ENCODE results near the gene TTC34.
"Not testable (repeated sequence)": the region's sequence is repeated elsewhere in the genome, so short reads cannot be mapped to it uniquely, and the experiment has no call there.

The TTC34 gene

DNA sequence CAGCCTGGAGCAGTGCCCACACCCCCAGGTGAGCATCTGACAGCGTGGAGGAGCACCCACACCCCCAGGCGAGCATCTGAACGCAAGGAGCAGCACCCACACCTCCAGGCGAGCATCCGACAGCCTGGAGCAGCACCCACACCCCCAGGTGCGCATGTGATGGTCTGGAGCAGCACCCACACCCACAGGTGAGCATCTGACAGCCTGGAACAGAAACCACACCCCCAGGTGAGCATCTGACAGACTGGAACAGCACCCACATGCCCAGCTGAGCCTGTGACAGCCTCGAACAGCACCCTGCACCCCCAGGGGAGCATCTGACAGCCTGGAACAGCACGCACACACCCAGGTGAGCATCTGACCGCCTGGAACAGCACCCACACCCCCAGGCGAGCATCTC, 46.9 kb downstream of the TTC34 start:
- not testable (repeated sequence) for DNase-seq

DNA sequence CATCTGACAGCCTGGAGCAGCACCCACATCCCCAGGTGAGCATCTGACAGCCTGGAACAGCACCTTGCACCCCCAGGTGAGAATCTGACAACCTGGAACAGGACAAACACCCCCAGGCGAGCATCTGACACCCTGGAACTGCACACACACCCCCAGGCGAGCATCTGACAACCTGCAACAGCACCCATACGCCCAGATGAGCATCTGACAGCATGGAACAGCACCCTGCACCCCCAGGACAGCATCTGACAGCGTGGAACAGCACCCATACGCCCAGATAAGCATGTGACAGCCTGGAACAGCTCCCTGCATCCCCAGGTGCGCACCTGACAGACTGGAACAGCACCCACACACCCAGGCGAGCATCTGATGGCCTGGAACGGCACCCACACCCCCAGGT, 49.0 kb downstream of the TTC34 start:
- not testable (repeated sequence) for DNase-seq

DNA sequence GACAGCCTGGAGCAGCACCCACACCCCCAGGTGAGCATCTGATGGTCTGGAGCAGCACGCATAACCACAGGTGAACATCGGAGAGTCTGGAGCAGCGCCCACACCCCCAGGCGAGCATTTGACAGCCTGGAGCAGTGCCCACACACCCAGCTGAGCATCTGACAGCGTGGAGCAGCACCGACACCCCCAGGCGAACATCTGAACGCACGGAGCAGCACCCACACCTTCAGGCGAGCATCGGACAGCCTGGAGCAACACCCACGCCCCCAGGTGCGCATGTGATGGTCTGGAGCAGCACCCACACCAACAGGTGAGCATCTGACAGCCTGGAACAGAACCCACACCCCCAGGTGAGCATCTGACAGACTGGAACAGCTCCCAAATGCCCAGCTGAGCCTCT, 49.6 kb downstream of the TTC34 start:
- DNase-seq = not testable (repeated sequence)

DNA sequence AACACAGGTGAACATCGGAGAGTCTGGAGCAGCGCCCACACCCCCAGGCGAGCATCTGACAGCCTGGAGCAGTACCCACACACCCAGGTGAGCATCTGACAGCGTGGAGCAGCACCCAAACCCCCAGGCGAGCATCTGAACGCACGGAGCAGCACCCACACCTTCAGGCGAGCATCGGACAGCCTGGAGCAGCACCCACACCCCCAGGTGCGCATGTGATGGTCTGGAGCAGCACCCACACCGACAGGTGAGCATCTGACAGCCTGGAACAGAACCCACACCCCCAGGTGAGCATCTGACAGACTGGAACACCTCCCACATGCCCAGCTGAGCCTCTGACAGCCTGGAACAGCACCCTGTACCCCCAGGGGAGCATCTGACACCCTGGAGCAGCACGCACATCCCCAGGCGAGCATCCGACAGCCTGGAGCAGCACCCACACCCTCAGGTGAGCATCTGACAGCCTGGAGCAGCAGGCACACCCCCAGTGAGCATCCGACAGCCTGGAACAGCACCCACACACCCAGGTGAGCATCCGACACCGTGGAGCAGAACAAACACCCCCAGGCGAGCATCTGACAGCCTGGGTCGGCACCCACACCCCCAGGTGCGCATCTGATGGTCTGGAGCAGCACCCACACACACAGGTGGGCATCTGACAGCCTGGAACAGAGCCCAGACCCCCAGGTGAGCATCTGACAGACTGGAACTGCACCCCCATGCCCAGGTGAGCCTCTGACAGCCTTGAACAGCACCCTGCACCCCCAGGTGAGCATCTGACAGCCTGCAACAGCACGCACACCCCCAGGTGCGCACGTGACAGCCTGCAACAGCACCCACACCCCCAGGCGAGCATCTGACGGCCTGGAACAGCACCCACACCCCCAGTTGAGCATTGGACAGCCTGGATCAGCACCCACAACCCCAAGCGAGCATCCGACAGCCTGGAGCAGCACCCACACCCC, 50.4 kb downstream of the TTC34 start:
- not testable (repeated sequence) for DNase-seq

DNA sequence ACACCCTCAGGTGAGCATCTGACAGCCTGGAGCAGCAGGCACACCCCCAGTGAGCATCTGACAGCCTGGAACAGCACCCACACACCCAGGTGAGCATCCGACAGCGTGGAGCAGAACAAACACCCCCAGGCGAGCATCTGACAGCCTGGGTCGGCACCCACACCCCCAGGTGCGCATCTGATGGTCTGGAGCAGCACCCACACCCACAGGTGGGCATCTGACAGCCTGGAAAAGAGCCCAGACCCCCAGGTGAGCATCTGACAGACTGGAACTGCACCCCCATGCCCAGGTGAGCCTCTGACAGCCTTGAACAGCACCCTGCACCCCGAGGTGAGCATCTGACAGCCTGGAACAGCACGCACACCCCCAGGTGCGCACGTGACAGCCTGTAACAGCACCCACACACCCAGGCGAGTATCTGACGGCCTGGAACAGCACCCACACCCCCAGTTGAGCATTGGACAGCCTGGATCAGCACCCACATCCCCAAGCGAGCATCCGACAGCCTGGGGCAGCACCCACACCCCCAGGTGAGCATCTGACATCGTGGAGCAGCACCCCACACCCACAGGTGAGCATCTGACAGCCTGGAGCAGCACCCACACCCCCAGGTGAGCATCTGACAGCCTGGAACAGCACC, 51.3 kb downstream of the TTC34 start:
- not testable (repeated sequence) for DNase-seq

DNA sequence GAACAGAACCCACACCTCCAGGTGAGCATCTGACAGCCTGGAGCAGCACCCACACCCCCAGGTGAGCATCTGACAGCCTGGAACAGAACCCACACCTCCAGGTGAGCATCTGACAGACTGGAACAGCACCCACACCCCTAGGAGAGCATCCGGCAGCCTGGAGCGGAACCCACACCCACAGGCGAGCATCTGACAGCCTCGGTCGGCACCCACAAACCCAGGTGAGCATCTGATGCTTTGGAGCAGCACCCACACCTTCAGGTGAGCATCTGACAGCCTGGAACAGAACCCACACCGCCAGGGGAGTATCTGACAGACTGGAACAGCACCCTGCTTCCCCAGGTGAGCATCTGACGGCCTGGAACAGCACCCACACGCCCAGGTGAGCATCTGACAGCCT, 52.9 kb downstream of the TTC34 start:
- not testable (repeated sequence) for DNase-seq

DNA sequence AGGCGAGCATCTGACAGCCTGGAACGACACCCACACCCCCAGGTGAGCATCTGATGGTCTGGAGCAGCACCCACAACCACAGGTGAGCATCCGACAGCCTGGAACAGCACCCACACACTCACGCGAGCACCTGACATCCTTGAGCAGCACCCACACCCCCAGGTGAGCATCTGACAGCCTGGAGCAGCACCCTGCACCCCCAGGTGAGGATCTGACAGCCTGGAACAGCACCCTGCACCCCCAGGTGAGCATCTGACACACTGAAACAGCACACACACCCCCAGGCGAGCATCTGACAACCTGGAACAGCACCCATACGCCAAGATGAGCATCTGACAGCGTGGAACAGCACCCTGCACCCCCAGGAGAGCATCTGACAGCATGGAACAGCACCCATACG, 106.7 kb downstream of the TTC34 start:
- not testable (repeated sequence) for DNase-seq

DNA sequence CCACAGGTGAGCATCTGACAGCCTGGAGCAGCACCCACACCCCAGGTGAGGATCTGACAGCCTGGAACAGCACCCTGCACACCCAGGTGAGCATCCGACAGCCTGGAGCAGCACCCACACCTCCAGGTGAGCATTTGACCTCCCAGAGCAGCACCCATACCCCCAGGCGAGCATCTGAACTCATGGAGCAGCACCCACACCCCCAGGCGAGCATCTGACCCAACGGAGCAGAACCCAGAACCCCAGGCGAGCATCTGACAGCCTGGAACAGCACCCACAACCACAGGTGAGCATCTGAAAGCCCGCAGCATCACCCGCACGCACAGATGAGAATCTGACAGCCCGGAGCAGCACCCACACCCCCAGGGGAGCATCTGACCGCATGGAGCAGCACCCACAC, 111.3 kb downstream of the TTC34 start:
- not testable (repeated sequence) for DNase-seq

DNA sequence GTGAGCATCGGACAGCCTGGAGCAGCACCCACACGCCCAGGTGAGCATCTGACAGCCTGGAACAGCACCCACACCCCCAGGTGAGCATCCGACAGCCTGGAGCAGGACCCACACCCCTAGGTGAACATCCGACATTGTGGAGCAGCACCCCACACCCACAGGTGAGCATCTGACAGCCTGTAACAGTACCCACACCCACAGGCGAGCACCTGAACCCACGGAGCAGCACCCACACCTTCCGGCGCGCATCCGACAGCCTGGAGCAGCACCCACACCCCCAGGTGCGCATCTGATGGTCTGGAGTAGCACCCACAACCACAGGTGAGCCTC, 113.2 kb downstream of the TTC34 start:
- DNase-seq = not testable (repeated sequence)

DNA sequence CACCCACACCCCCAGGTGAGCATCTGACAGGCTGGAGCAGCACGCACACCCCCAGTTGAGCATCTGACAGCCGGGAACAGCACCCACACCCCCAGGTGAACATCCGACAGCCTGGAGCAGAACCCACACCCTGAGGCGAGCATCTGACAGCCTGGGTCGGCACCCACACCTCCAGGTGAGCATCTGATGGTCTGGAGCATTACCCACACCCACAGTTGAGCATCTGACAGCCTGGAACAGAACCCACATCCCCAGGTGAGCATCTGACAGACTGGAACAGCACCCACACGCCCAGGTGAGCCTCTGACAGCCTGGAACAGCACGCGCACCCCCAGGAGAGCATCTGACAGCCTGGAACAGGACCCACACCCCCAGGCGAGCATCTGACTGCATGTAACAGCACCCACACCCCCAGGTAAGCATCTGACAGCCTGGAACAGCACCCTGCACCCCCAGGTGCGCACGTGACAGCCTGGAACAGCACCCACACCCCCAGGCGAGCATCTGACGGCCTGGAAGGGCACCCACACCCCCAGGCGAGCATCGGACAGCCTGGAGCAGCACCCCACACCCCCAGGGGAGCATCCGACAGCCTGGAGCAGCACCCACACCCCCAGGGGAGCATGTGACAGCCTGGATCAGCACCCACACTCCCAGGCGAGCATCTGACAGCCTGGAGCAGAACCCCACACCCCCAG, 113.7 kb downstream of the TTC34 start:
- not testable (repeated sequence) for DNase-seq

DNA sequence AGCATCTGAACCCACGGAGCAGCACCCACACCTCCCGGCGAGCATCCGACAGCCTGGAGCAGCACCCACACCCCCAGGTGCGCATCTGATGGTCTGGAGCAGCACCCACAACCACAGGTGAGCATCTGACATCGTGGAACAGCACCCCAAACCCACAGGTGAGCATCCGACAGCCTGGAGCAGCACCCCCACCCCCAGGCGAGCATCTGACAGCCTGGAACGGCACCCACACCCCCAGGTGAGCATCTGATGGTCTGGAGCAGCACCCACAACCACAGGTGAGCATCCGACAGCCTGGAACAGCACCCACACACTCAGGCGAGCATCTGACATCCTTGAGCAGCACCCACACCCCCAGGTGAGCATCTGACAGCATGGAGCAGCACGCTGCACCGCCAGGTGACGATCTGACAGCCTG, 114.3 kb downstream of the TTC34 start:
- not testable (repeated sequence) for DNase-seq

DNA sequence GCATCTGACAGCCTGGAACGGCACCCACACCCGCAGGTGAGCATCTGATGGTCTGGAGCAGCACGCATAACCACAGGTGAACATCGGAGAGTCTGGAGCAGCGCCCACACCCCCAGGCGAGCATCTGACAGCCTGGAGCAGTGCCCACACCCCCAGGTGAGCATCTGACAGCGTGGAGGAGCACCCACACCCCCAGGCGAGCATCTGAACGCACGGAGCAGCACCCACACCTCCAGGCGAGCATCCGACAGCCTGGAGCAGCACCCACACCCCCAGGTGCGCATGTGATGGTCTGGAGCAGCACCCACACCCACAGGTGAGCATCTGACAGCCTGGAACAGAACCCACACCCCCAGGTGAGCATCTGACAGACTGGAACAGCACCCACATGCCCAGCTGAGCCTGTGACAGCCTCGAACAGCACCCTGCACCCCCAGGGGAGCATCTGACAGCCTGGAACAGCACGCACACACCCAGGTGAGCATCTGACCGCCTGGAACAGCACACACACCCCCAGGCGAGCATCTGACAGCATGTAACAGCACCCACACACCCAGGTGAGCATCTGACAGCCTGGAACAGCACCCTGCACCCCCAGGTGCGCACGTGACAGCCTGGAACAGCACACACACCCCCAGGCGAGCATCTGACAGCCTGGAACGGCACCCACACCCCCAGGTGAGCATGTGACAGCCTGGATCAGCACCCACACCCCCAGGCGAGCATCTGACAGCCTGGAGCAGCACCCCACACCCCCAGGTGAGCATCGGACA, 115.2 kb downstream of the TTC34 start:
- DNase-seq = not testable (repeated sequence)

DNA sequence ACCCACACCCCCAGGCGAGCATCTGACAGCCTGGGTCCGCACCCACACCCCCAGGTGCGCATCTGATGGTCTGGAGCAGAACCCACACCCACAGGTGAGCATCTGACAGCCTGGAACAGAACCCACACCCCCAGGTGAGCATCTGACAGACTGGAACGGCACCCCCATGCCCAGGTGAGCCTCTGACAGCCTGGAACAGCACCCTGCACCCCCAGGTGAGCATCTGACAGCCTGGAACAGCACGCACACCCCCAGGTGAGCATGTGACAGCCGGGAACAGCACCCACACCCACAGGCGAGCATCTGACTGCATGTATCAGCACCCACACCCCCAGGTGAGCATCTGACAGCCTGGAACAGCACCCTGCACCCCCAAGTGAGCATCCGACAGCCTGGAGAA, 115.8 kb downstream of the TTC34 start:
- DNase-seq = not testable (repeated sequence)

DNA sequence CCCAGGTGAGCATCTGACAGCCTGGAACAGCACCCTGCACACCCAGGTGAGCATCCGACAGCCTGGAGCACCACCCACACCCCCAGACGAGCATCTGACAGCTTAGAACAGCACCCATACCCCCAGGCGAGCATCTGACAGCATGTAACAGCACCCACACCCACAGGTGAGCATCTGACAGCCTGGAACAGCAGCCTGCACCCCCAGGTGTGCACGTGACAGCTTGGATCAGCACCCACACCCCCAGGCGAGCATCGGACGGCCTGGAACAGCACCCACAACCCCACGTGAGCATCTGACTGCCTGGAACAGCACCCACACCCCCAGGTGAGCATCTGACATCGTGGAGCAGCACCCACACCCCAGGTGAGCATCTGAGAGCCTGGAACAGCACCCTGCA, 116.6 kb downstream of the TTC34 start:
- DNase-seq = not testable (repeated sequence)

DNA sequence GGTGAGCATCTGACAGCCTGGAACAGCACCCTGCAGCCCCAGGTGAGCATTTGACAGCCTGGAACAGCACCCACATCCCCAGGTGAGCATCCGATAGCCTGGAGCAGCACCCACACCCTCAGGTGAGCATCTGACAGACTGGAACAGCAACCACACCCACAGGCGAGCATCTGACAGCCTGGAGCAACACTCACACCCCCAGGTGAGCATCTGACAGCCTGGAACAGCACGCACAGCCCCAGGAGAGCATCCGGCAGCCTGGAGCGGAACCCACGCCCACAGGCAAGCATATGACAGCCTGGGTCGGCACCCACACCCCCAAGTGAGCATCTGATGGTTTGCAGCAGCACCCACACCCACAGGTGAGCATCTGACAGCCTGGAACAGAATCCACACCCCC, 117.5 kb downstream of the TTC34 start:
- DNase-seq = not testable (repeated sequence)

DNA sequence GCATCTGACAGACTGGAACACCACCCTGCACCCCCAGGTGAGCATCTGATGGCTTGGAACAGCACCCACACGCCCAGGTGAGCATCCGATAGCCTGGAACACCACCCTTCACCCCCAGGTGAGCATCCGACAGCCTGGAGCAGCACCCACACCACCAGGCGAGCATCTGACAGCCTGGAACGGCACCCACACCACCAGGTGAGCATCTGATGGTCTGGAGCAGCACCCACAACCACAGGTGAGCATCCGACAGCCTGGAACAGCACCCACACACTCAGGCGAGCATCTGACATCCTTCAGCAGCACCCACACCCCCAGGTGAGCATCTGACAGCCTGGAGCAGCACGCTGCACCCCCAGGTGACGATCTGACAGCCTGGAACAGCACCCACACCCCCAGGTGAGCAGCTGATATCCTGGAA, 118.2 kb downstream of the TTC34 start:
- DNase-seq = not testable (repeated sequence)

DNA sequence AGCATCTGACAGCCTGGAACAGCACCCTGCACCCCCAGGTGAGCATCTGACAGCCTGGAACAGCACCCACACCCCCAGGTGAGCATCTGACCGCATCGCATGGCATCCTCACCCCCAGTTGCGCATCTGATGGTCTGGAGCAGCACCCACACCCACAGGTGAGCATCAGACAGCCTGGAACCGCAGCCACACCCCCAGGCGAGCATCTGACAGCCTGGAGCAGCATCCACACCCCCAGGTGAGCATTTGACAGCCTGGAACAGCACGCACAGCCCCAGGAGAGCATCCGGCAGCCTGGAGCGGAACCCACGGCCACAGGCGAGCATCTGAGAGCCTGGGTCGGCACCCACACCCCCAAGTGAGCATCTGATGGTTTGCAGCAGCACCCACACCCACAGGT, 118.6 kb downstream of the TTC34 start:
- DNase-seq = not testable (repeated sequence)

DNA sequence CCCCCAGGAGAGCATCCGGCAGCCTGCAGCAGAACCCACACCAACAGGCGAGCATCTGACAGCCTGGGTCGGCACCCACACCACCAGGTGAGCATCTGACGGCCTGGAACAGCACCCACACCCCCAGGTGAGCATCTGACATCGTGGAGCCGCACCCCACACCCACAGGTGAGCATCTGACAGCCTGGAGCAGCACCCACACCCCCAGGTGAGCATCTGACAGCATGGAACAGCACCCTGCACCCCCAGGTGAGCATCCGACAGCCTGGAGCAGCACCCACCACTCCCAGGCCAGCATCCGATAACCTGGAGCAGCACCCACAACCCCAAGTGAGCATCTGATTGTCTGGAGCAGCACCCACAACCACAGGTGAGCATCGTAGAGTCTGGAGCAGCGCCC, 124.8 kb downstream of the TTC34 start:
- DNase-seq = not testable (repeated sequence)

DNA sequence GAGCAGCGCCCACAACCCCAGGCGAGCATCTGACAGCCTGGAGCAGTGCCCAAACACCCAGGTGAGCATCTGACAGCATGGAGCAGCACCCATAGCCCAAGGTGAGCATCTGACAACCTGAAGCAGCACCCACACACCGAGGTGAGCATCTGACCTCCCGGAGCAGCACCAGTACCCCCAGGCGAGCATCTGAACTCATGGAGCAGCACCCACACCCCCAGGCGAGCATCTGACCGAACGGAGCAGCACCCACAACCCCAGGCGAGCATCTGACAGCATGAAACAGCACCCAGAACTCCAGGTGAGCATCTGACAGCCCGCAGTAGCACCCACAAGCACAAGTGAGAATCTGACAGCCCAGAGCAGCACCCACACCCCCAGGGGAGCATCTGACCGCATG, 129.8 kb downstream of the TTC34 start:
- not testable (repeated sequence) for DNase-seq

DNA sequence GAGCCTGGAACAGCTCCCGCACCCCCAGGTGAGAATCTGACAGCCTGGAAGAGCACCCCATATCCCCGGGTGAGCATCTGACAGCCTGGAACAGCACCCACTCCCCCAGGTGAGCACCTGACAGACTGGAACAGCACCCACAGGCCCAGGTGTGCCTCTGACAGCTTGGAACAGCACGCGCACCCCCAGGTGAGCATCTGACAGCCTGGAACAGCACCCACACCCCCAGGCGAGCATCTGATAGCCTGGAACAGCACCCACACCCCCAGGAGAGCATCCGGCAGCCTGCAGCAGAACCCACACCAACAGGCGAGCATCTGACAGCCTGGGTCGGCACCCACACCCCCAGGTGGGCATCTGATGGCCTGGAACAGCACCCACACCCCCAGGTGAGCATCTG, 141.7 kb downstream of the TTC34 start:
- not testable (repeated sequence) for DNase-seq

DNA sequence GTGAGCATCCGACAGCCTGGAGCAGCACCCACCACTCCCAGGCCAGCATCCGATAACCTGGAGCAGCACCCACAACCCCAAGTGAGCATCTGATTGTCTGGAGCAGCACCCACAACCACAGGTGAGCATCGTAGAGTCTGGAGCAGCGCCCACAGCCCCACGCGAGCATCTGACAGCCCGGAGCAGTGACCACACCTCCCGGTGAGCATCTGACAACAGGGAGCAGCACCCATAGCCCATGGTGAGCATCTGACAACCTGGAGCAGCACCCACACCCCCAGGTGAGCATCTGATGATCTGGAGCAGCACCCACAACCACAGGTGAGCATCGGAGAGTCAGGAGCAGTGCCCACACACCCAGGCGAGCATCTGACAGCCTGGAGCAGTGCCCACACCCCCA, 143.6 kb downstream of the TTC34 start:
- not testable (repeated sequence) for DNase-seq

DNA sequence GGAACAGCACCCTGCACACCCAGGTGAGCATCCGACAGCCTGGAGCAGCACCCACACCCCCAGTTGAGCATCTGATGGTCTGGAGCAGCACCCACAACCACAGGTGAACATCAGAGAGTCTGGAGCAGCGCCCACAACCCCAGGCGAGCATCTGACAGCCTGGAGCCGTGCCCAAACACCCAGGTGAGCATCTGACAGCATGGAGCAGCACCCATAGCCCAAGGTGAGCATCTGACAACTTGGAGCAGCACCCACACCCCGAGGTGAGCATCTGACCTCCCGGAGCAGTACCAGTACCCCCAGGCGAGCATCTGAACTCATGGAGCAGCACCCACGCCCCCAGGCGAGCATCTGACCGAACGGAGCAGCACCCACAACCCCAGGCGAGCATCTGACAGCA, 144.4 kb downstream of the TTC34 start:
- DNase-seq = not testable (repeated sequence)

Measured in eye (tissue), 1 donor.